LNCAP (cell line): Measurements from ENCODE around the gene C1GALT1.

Experiments
- TF ChIP-seq, protein P1 (sequence below): fragments of 450-650 bp; IDR thresholded peaks from 2 replicates; pipeline ENCODE4 v1.5.1; 2017; ENCODE audit warnings: mild to moderate bottlenecking

The C1GALT1 gene

DNA sequence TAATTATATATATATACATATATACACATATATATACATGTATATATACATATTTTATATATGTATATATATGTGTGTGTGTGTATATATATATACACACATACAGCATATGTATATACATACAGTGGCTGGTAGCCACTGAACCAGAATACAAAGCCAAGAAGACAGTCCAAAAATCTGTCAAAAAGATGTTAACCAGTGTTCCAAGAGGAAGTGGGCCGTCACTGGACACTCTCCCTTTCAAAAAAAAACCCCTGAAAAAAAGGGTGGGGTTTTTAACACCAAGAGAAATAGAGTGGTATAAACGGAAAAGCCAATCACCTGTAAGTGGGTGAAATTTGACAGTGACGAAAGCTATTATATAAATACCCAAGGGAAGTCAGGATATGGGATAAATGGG is 31.1 kb upstream of the C1GALT1 start:
- TF ChIP-seq, protein P1, sequence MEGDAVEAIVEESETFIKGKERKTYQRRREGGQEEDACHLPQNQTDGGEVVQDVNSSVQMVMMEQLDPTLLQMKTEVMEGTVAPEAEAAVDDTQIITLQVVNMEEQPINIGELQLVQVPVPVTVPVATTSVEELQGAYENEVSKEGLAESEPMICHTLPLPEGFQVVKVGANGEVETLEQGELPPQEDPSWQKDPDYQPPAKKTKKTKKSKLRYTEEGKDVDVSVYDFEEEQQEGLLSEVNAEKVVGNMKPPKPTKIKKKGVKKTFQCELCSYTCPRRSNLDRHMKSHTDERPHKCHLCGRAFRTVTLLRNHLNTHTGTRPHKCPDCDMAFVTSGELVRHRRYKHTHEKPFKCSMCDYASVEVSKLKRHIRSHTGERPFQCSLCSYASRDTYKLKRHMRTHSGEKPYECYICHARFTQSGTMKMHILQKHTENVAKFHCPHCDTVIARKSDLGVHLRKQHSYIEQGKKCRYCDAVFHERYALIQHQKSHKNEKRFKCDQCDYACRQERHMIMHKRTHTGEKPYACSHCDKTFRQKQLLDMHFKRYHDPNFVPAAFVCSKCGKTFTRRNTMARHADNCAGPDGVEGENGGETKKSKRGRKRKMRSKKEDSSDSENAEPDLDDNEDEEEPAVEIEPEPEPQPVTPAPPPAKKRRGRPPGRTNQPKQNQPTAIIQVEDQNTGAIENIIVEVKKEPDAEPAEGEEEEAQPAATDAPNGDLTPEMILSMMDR = no peak

DNA sequence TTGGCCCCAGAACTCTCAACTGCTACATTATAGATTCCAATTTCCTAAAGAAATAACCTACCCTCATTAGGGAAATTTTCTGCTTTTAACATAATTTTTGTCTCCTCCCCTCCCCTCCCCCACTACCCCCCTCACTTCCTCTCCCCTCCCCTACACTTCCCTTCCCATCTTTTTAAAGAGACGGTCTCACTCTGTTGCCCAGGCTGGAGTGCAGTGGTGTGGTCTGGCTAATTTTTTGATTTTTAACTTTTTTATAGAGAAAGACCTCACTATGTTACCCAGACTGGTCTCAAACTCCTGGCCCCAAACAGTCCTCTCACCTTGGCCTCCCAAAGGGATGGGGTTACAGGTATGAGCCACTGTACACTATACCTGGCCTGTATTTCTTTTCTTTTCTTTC is 30.5 kb upstream of the C1GALT1 start:
- TF ChIP-seq, protein P1 = no peak

DNA sequence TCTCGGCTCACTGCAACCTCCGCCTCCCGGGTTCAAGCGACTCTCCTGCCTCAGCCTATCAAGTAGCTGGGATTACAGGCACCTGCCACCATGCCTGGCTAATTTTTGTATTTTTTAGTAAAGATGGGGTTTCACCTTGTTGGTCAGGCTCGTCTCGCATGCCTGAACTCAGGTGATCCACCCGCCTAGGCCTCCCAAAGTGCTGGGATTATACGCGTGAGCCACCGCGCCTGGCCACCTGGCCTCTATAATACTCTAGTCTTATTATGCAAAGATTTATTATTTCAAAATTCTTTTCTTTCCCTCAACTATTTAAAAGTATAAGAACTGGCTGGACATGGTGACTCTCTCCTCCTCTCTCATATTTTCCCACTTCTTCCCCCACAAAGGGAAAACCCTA is 30.0 kb upstream of the C1GALT1 start:
- TF ChIP-seq, protein P1 = no peak

DNA sequence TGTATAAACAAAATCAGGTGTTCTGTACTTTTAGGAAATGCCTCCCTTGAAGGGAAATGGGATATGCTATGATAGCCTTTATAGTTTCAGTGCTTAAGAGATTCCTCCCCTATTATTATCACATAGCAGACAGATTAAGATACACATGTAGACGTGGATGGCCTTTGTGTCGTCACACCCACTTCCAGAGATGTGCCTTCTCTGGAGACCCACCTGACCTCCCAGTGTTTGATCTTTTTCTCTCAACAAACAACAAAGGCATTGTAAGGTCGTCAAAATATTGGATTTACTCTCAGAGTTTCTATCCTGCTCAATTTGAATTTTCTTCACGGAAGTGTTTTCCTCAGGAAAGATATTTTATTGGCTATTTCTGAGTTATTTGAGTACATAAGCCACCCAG is 25.7 kb upstream of the C1GALT1 start:
- TF ChIP-seq, protein P1 = no peak

DNA sequence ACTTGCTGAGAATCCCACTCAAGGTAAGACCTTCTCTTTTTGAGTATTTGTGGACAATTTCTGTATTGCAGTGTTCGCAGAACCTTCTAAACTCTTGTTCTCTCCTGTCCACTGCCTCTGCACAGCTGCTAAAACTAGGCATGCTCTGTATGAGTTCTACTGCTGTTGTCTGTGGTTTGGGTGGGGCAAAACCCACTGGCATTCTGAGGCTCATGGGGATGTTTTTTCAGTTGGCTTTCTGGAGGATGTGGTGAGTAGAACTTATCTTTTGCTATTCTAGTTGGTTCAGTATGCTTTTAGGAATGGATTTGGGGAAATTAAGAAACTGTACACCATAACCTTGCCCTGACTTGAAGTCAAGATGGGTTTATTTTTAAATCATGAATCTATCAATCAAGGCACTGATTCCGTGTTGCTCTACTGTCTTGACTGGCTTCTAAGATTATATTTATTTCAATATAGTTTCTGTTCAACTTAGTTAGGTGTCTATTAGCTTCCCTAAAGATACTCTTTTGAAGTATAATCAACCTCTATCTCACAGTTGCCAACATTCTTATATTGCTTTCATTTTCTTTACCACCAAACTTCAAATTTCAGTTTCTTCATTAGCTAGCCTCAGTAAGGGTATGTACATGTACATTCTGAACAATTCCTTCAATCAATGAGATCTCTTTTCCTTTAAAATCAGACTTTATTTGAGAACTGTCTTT is 25.0 kb upstream of the C1GALT1 start:
- TF ChIP-seq, protein P1 = no peak

DNA sequence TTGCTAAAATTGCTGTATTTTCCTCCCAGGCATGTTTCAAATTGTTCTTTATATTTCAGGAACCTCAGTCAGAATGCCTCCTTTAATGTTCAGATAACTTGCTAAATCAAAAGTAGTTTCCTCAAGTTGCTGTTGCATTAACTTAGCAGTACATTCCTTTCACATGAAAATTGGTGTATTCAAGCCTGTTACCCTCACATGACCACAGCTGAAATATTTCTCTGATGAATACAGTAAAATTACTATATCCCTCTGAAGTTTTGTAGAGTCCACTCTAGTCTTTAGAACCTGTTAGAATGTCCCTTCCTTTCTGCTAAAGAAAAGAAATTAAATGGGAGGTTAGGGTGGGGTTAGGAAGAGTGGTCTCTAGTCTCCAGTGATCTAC is 24.5 kb upstream of the C1GALT1 start:
- TF ChIP-seq, protein P1 = no peak

DNA sequence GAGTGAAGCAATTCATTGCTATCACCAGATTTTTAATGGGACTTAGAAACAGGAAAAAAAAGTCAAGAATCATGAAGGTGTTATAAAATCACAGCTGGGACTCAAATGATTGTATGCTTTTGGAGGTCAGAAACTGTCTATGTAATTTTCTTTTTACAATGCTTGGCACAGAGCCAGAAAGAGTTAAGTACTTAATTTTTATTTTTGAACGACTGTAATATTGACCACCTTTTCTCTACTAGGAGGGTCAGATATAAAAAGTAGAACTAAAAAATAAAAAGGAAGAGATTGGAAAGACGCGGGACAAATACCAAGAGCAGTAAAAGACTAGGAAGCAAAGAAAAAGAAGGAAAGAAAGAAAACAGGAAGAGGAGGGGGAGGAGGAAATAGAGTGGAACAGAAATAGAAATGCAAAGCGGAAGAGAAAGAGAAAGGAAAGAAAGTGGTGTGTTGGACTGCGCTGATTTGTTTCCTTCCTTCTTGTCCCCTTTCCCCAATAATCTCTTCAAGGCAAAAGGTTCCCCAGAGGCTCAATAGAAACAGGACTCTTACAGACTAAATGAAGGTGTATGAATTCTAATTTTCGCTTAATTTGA is 23.2 kb upstream of the C1GALT1 start:
- TF ChIP-seq, protein P1 = no peak
